ENCODE data around the gene IMMP1L. TPM values are rescaled to one million over a fixed set of nuclear protein-coding genes. Genes with fewer than 3 reads are reported as not detected.

IMMP1L gene
- total and polyA plus RNA-seq, 2 of the 8 experiments (the other 6 are each of a cell fraction or from before 2014, with no cell fraction given), result 27.4 to 47.7 TPM

GRCh38 chr11:31417357-31417756, 92.1 kb downstream of the IMMP1L start:
- Histone ChIP-seq H3K36me3 (ENCODE audit: control insufficient read depth in 2 of 4, insufficient read depth in 4 of 4, low read length in 3 of 4) (no peaks in the 10 kb centered on the region; a peak in 1 of 8 replicates), H4K20me1 (replicated peaks in 1 of 2; ENCODE audit: control insufficient read depth in 1 of 2, insufficient read depth in 2 of 2, low read length in 2 of 2) (no peaks in the 10 kb centered on the region), H3K27me3 (replicated peaks in 1 of 4; ENCODE audit: control insufficient read depth in 3 of 4, extremely low read depth in 1 of 4, insufficient read depth in 3 of 4, low read length in 3 of 4) (peaks cover 0 to 1% (median 0%) of the 10 kb centered on the region in 4 experiments; a peak in 1 of 7 replicates), H2AFZ (ENCODE audit: low read length) (no peak overlapping the region), H3K56ac (replicated peaks; ENCODE audit: insufficient read length, low read depth, low read length) (no peak overlapping the region), H3K4me2 (ENCODE audit: insufficient read depth in 1 of 2, low read depth in 2 of 2, low read length in 2 of 2) (peak overlapping the region in 1 of 2 experiments; percentile 45; a peak in 2 of 4 replicates), H3K9me3 (ENCODE audit: insufficient read depth in 2 of 2, low read depth in 1 of 2, low read length in 1 of 2) (no peaks in the 10 kb centered on the region), H3K4ac (replicated peaks; ENCODE audit: insufficient read length, low read depth, low read length) (no peak overlapping the region), H3K27ac (ENCODE audit: low read depth, low read length) (no peak overlapping the region), H4K91ac (replicated peaks; ENCODE audit: insufficient read length, low read length) (no peak overlapping the region), H2BK12ac (ENCODE audit: low read depth, low read length) (no peak overlapping the region), H3K18ac (ENCODE audit: extremely low read depth, low read length) (no peak overlapping the region), H3K79me1 (ENCODE audit: low read depth, low read length) (no peaks in the 10 kb centered on the region), H3K4me3 (ENCODE audit: extremely low read depth in 1 of 4, insufficient read depth in 2 of 4, low read depth in 3 of 4, low read length in 4 of 4) (peak overlapping the region in 1 of 4 experiments; percentile 22; a peak in 1 of 8 replicates), H2AK5ac (ENCODE audit: low read depth, low read length) (no peak overlapping the region), H4K5ac (ENCODE audit: insufficient read length, low read depth, low read length) (no peak overlapping the region), H3K23me2 (ENCODE audit: low read depth, low read length) (no peaks in the 10 kb centered on the region), H4K8ac (ENCODE audit: extremely low read depth, insufficient read depth, low read length) (no peak overlapping the region), H2BK15ac (ENCODE audit: low read length) (no peak overlapping the region), H3K4me1 (replicated peaks in 1 of 4; ENCODE audit: control insufficient read depth in 3 of 4, insufficient read depth in 4 of 4, low read length in 3 of 4) (peaks cover 0 to 29% (median 14%) of the 10 kb centered on the region in 4 experiments; a peak in 4 of 7 replicates), H3K23ac (ENCODE audit: insufficient read length) (no peak overlapping the region), H3K9ac (replicated peaks in 1 of 4; ENCODE audit: extremely low read depth in 1 of 4, low read depth in 3 of 4, low read length in 3 of 4) (no peak overlapping the region), H2BK120ac (replicated peaks; ENCODE audit: low read depth, low read length) (no peak overlapping the region), H3K79me2 (ENCODE audit: control insufficient read depth in 1 of 2, insufficient read depth in 2 of 2, low read length in 2 of 2) (0 out of 4 replicates have a peak, but pooled peaks cover 0 to 2% of the 10 kb centered on the region in 2 experiments), H2BK20ac (ENCODE audit: low read length) (no peak overlapping the region), H3K14ac (ENCODE audit: insufficient read length) (no peak overlapping the region), H2BK5ac (ENCODE audit: low read depth, low read length) (no peak overlapping the region)
- 29% methylated on average over 1 of the region's 1 CpG; no CpG with 5 or more reads in 1 of the 2 experiments for WGBS, 2 experiments (ENCODE audit: extremely low coverage in 1 of 2, insufficient coverage in 1 of 2, insufficient read length in 1 of 2, insufficient replicate concordance in 2 of 2, low coverage in 1 of 2, low lambda C conversion rate in 2 of 2, missing lambda C conversion rate in 1 of 2)
- FAIRE-seq (no peak), DNase-seq (ENCODE audit: low read depth in 1 of 2, low spot score in 2 of 2) (no peak)
- ChIA-PET CTCF (ENCODE audit: partially characterized antibody) (interaction anchor here (1.0 to 1.8 kb wide), 5 partner anchors 17 to 310 kb away, joined by 3 to 5 read pairs (median 3); no protein-coding TSS in a partner anchor), POLR2A (ENCODE audit: partially characterized antibody) (no interaction called here)
- TF ChIP-seq CTBP2 (IDR thresholded peaks at IDR 0.05; ENCODE audit: borderline replicate concordance, insufficient read depth, insufficient read length, low read length) (no peak), E2F6 (IDR thresholded peaks at IDR 0.05) (no peak)

All from H1 (cell line).